BJ (cell line): Measurements from ENCODE around the gene CLCA4. TPM values are rescaled to one million over a fixed set of nuclear protein-coding genes. Genes with fewer than 3 reads are reported as not detected.
"Not testable (repeated sequence)": the region's sequence is repeated elsewhere in the genome, so short reads cannot be mapped to it uniquely, and the experiment has no call there.

Source experiments
- CTCF ChIA-PET: fragments of 350-600 bp; formaldehyde crosslinking; extraction: SDS; loops from one replicate; lab custom pipeline; 2021; ENCODE audit warnings: antibody characterized with exemption, inconsistent platforms; lab: Yijun Ruan, JAX
- POLR2A ChIA-PET: fragments of 300-600 bp; sonication (Branson Sonifier 250); formaldehyde crosslinking; extraction: SDS; loops from one replicate; lab custom pipeline; 2021; ENCODE audit warnings: antibody characterized with exemption; lab: Charles Lee
- DNase-seq: peaks from one replicate; pipeline ENCODE4 v3.0.0-alpha.2; 2011; ENCODE audit warnings: low read depth
- H3K27me3 ChIP-seq: 2 replicates; pipeline ENCODE4 v1.6.0; 2011; ENCODE audit warnings: low read length; ENCODE audit not compliant: control insufficient read depth, insufficient read depth
- H3K36me3 ChIP-seq: 2 replicates; pipeline ENCODE4 v1.5.1; 2011; ENCODE audit warnings: low read length; ENCODE audit not compliant: control insufficient read depth, insufficient read depth
- H3K4me3 ChIP-seq: 2 replicates; pipeline ENCODE4 v1.5.1; 2011; ENCODE audit warnings: low read depth, mild to moderate bottlenecking, control low read depth, low read length
- CTCF ChIP-seq: IDR thresholded peaks from 2 replicates; pipeline ENCODE4 v1.5.1; 2011; ENCODE audit warnings: low read depth, mild to moderate bottlenecking, control low read depth, inconsistent platforms, low read length, moderate library complexity; ENCODE audit not compliant: insufficient read depth
- polyA plus RNA-seq: library from polyadenylated mRNA; depleted of rRNA; stranded (reverse); fragments of >200 nt; gene quantifications from 2 replicates; pipeline ENCODE4 v1.2.3, GENCODE V29; 2011

The CLCA4 gene
- polyA plus RNA-seq, 1 experiment: not detected

GRCh38 chr1:86596741-86597290 lies 49.9 kb downstream of the CLCA4 start:
- ChIA-PET POLR2A (no interaction called here), CTCF (no interaction called here)
- DNase-seq: no peak
- no peaks in the 10 kb centered on the region for H3K36me3 ChIP-seq
- H3K27me3 ChIP-seq: no peaks in the 10 kb centered on the region
- TF ChIP-seq CTCF: no peak
- H3K4me3 ChIP-seq: no peak overlapping the region

GRCh38 chr1:86606080-86606479 lies 59.2 kb downstream of the CLCA4 start:
- H3K36me3 ChIP-seq, POLR2A ChIA-PET, H3K27me3 ChIP-seq, DNase-seq, CTCF ChIA-PET, H3K4me3 ChIP-seq: not testable (repeated sequence)

GRCh38 chr1:86616433-86616832 lies 69.6 kb downstream of the CLCA4 start:
- Histone ChIP-seq H3K36me3 (no peaks in the 10 kb centered on the region), H3K27me3 (no peaks in the 10 kb centered on the region), H3K4me3 (no peak overlapping the region)
- POLR2A ChIA-PET: no interaction called here
- no peak for TF ChIP-seq CTCF
- CTCF ChIA-PET: no interaction called here
- no peak for DNase-seq

- no peak for DNase-seq
- no peak overlapping the region for H3K4me3 ChIP-seq
- H3K27me3 ChIP-seq: no peaks in the 10 kb centered on the region
- TF ChIP-seq CTCF: no peak
- POLR2A ChIA-PET: no interaction called here
- H3K36me3 ChIP-seq: no peaks in the 10 kb centered on the region
- CTCF ChIA-PET: no interaction called here
Observed at GRCh38 chr1:86616871-86617270, 70.0 kb downstream of the CLCA4 start.

- ChIA-PET CTCF (no interaction called here), POLR2A (no interaction called here)
- no peaks in the 10 kb centered on the region for H3K36me3 ChIP-seq
- DNase-seq: no peak
- no peak overlapping the region for H3K4me3 ChIP-seq
- TF ChIP-seq CTCF: no peak
- no peaks in the 10 kb centered on the region for H3K27me3 ChIP-seq
Observed at GRCh38 chr1:86618358-86618757, 71.5 kb downstream of the CLCA4 start.

GRCh38 chr1:86619313-86619712 lies 72.4 kb downstream of the CLCA4 start:
- Histone ChIP-seq H3K27me3 (no peaks in the 10 kb centered on the region), H3K4me3 (no peak overlapping the region), H3K36me3 (no peaks in the 10 kb centered on the region)
- no peak for DNase-seq
- CTCF ChIA-PET: no interaction called here
- POLR2A ChIA-PET: no interaction called here
- TF ChIP-seq CTCF: no peak
